ENCODE results near the gene VASN. TPM values are rescaled to one million over a fixed set of nuclear protein-coding genes. Genes with fewer than 3 reads are reported as not detected.

The VASN gene
- total RNA-seq, 1 experiment from 2014 or later: 5.4 TPM

GRCh38 chr16:4366016-4366415 lies 5.6 kb upstream of the VASN start:
- ChIA-PET CTCF (no interaction called here), POLR2A (ENCODE audit: low non-redundant PET) (no interaction called here)
- H3K4me1 ChIP-seq (ENCODE audit: insufficient read depth, low read length, poor library complexity, severe bottlenecking): no peaks in the 10 kb centered on the region
- no peaks in the 10 kb centered on the region for H3K27me3 ChIP-seq (replicated peaks; ENCODE audit: insufficient read depth, low read depth, low read length, poor library complexity)
- no peaks in the 10 kb centered on the region for H3K9me3 ChIP-seq (ENCODE audit: low read depth, low read length, poor library complexity, severe bottlenecking)
- no peak for DNase-seq (ENCODE audit: low spot score)
- intact Hi-C loops (cut with micrococcal nuclease; ENCODE audit: unreplicated experiment): no loop called here
- no peaks in the 10 kb centered on the region for H3K36me3 ChIP-seq (ENCODE audit: insufficient read depth, low read length, poor library complexity, severe bottlenecking)
- TF ChIP-seq EZH2 (IDR thresholded peaks at IDR 0.05; ENCODE audit: borderline replicate concordance, low read depth, low read length, poor library complexity, severe bottlenecking) (no peak), CTCF (conservative IDR thresholded peaks at IDR 0.05; ENCODE audit: low read depth, low read length) (no peak)
- BruUV-seq (replicated peaks): no TSS peak
- no peak overlapping the region for H3K4me3 ChIP-seq (ENCODE audit: low read depth, low read length, poor library complexity, severe bottlenecking)
- H3K27ac ChIP-seq (ENCODE audit: low read depth, low read length, poor library complexity, severe bottlenecking): no peak overlapping the region

GRCh38 chr16:4367393-4367856 lies 4.2 kb upstream of the VASN start:
- no peaks in the 10 kb centered on the region for H3K36me3 ChIP-seq (ENCODE audit: insufficient read depth, low read length, poor library complexity, severe bottlenecking)
- no peak for DNase-seq (ENCODE audit: low spot score)
- no peaks in the 10 kb centered on the region for H3K27me3 ChIP-seq (replicated peaks; ENCODE audit: insufficient read depth, low read depth, low read length, poor library complexity)
- H3K9me3 ChIP-seq (ENCODE audit: low read depth, low read length, poor library complexity, severe bottlenecking): no peaks in the 10 kb centered on the region
- TF ChIP-seq CTCF (conservative IDR thresholded peaks at IDR 0.05; ENCODE audit: low read depth, low read length) (no peak), EZH2 (IDR thresholded peaks at IDR 0.05; ENCODE audit: borderline replicate concordance, low read depth, low read length, poor library complexity, severe bottlenecking) (no peak)
- POLR2A ChIA-PET (ENCODE audit: low non-redundant PET): no interaction called here
- intact Hi-C loops (cut with micrococcal nuclease; ENCODE audit: unreplicated experiment): no loop called here
- no peak overlapping the region for H3K4me3 ChIP-seq (ENCODE audit: low read depth, low read length, poor library complexity, severe bottlenecking)
- no peak overlapping the region for H3K27ac ChIP-seq (ENCODE audit: low read depth, low read length, poor library complexity, severe bottlenecking)
- CTCF ChIA-PET: no interaction called here
- peaks cover 4% of the 10 kb centered on the region for H3K4me1 ChIP-seq (ENCODE audit: insufficient read depth, low read length, poor library complexity, severe bottlenecking)
- BruUV-seq (replicated peaks): no TSS peak

- H3K9me3 ChIP-seq (ENCODE audit: low read depth, low read length, poor library complexity, severe bottlenecking): no peaks in the 10 kb centered on the region
- intact Hi-C loops (cut with micrococcal nuclease; ENCODE audit: unreplicated experiment): no loop called here
- H3K4me1 ChIP-seq (ENCODE audit: insufficient read depth, low read length, poor library complexity, severe bottlenecking): peaks cover 20% of the 10 kb centered on the region
- TF ChIP-seq EZH2 (IDR thresholded peaks at IDR 0.05; ENCODE audit: borderline replicate concordance, low read depth, low read length, poor library complexity, severe bottlenecking) (no peak), CTCF (conservative IDR thresholded peaks at IDR 0.05; ENCODE audit: low read depth, low read length) (no peak)
- H3K27me3 ChIP-seq (replicated peaks; ENCODE audit: insufficient read depth, low read depth, low read length, poor library complexity): no peaks in the 10 kb centered on the region
- H3K4me3 ChIP-seq (ENCODE audit: low read depth, low read length, poor library complexity, severe bottlenecking): no peak overlapping the region
- no TSS peak for BruUV-seq (replicated peaks)
- no peak for DNase-seq (ENCODE audit: low spot score)
- POLR2A ChIA-PET (ENCODE audit: low non-redundant PET): no interaction called here
- CTCF ChIA-PET: no interaction called here
- no peak overlapping the region for H3K27ac ChIP-seq (ENCODE audit: low read depth, low read length, poor library complexity, severe bottlenecking)
- no peaks in the 10 kb centered on the region for H3K36me3 ChIP-seq (ENCODE audit: insufficient read depth, low read length, poor library complexity, severe bottlenecking)
Observed at GRCh38 chr16:4369007-4369733, 2.5 kb upstream of the VASN start.

Measured in A673 (cell line).